Measurements from ENCODE around the gene NEMP2.

Gene NEMP2

GRCh38 chr2:190460487-190460886, 74.0 kb downstream of the NEMP2 start:
- H3K4me1 ChIP-seq (ENCODE audit: control insufficient read depth, insufficient read depth, low read length), result no peaks in the 10 kb centered on the region
- no peaks in the 10 kb centered on the region for H3K36me3 ChIP-seq (ENCODE audit: control insufficient read depth, insufficient read depth, low read length)
- H3K4me3 ChIP-seq (ENCODE audit: low read depth, low read length), result no peak overlapping the region
- H3K9ac ChIP-seq (ENCODE audit: low read depth, low read length), result no peak overlapping the region
- no peaks in the 10 kb centered on the region for H3K9me3 ChIP-seq (ENCODE audit: control insufficient read depth, insufficient read depth, low read length)
- H3K27me3 ChIP-seq (ENCODE audit: control insufficient read depth, insufficient read depth, low read length), result no peaks in the 10 kb centered on the region

GRCh38 chr2:190459881-190460280, 74.6 kb downstream of the NEMP2 start:
- no peaks in the 10 kb centered on the region for H3K36me3 ChIP-seq (ENCODE audit: control insufficient read depth, insufficient read depth, low read length)
- no peak overlapping the region for H3K4me3 ChIP-seq (ENCODE audit: low read depth, low read length)
- H3K9me3 ChIP-seq (ENCODE audit: control insufficient read depth, insufficient read depth, low read length), result no peaks in the 10 kb centered on the region
- H3K9ac ChIP-seq (ENCODE audit: low read depth, low read length), result no peak overlapping the region
- H3K27me3 ChIP-seq (ENCODE audit: control insufficient read depth, insufficient read depth, low read length), result no peaks in the 10 kb centered on the region
- no peaks in the 10 kb centered on the region for H3K4me1 ChIP-seq (ENCODE audit: control insufficient read depth, insufficient read depth, low read length)

- no peak overlapping the region for H3K9ac ChIP-seq (ENCODE audit: low read depth, low read length)
- H3K27me3 ChIP-seq (ENCODE audit: control insufficient read depth, insufficient read depth, low read length), result no peaks in the 10 kb centered on the region
- H3K36me3 ChIP-seq (ENCODE audit: control insufficient read depth, insufficient read depth, low read length), result no peaks in the 10 kb centered on the region
- H3K4me3 ChIP-seq (ENCODE audit: low read depth, low read length), result no peak overlapping the region
- no peaks in the 10 kb centered on the region for H3K9me3 ChIP-seq (ENCODE audit: control insufficient read depth, insufficient read depth, low read length)
- H3K4me1 ChIP-seq (ENCODE audit: control insufficient read depth, insufficient read depth, low read length), result no peaks in the 10 kb centered on the region
Measured at GRCh38 chr2:190458352-190459107, 76.0 kb downstream of the NEMP2 start.

- H3K4me3 ChIP-seq (ENCODE audit: low read depth, low read length), result no peak overlapping the region
Measured at GRCh38 chr2:190457256-190457655, 77.3 kb downstream of the NEMP2 start.

GRCh38 chr2:190456833-190457232, 77.7 kb downstream of the NEMP2 start:
- Histone ChIP-seq H3K4me1 (ENCODE audit: control insufficient read depth, insufficient read depth, low read length) (no peaks in the 10 kb centered on the region), H3K4me3 (ENCODE audit: low read depth, low read length) (no peak overlapping the region), H3K9ac (ENCODE audit: low read depth, low read length) (no peak overlapping the region), H3K36me3 (ENCODE audit: control insufficient read depth, insufficient read depth, low read length) (no peaks in the 10 kb centered on the region), H3K9me3 (ENCODE audit: control insufficient read depth, insufficient read depth, low read length) (no peaks in the 10 kb centered on the region), H3K27me3 (ENCODE audit: control insufficient read depth, insufficient read depth, low read length) (no peaks in the 10 kb centered on the region)

More at GRCh38 chr2:190457256-190457655, 77.3 kb downstream of the NEMP2 start:
- Histone ChIP-seq H3K9me3 (ENCODE audit: control insufficient read depth, insufficient read depth, low read length) (no peaks in the 10 kb centered on the region), H3K9ac (ENCODE audit: low read depth, low read length) (no peak overlapping the region), H3K4me1 (ENCODE audit: control insufficient read depth, insufficient read depth, low read length) (no peaks in the 10 kb centered on the region), H3K27me3 (ENCODE audit: control insufficient read depth, insufficient read depth, low read length) (no peaks in the 10 kb centered on the region), H3K36me3 (ENCODE audit: control insufficient read depth, insufficient read depth, low read length) (no peaks in the 10 kb centered on the region)

- Histone ChIP-seq H3K4me3 (ENCODE audit: low read depth, low read length) (no peak overlapping the region), H3K4me1 (ENCODE audit: control insufficient read depth, insufficient read depth, low read length) (no peaks in the 10 kb centered on the region), H3K9me3 (ENCODE audit: control insufficient read depth, insufficient read depth, low read length) (no peaks in the 10 kb centered on the region), H3K36me3 (ENCODE audit: control insufficient read depth, insufficient read depth, low read length) (no peaks in the 10 kb centered on the region), H3K27me3 (ENCODE audit: control insufficient read depth, insufficient read depth, low read length) (no peaks in the 10 kb centered on the region), H3K9ac (ENCODE audit: low read depth, low read length) (no peak overlapping the region)
Measured at GRCh38 chr2:190455358-190456095, 79.0 kb downstream of the NEMP2 start.

GRCh38 chr2:190454795-190455194, 79.7 kb downstream of the NEMP2 start:
- no peak overlapping the region for H3K4me3 ChIP-seq (ENCODE audit: low read depth, low read length)
- no peaks in the 10 kb centered on the region for H3K27me3 ChIP-seq (ENCODE audit: control insufficient read depth, insufficient read depth, low read length)
- H3K9ac ChIP-seq (ENCODE audit: low read depth, low read length), result no peak overlapping the region
- no peaks in the 10 kb centered on the region for H3K9me3 ChIP-seq (ENCODE audit: control insufficient read depth, insufficient read depth, low read length)
- no peaks in the 10 kb centered on the region for H3K4me1 ChIP-seq (ENCODE audit: control insufficient read depth, insufficient read depth, low read length)
- no peaks in the 10 kb centered on the region for H3K36me3 ChIP-seq (ENCODE audit: control insufficient read depth, insufficient read depth, low read length)
